NCI-H774 (cell line): Measurements from ENCODE around the gene TMEM270.

Experiments
- DNase-seq: peaks from one replicate; lab custom pipeline; 2025; lab: John Stamatoyannopoulos, UW

The TMEM270 gene

DNA sequence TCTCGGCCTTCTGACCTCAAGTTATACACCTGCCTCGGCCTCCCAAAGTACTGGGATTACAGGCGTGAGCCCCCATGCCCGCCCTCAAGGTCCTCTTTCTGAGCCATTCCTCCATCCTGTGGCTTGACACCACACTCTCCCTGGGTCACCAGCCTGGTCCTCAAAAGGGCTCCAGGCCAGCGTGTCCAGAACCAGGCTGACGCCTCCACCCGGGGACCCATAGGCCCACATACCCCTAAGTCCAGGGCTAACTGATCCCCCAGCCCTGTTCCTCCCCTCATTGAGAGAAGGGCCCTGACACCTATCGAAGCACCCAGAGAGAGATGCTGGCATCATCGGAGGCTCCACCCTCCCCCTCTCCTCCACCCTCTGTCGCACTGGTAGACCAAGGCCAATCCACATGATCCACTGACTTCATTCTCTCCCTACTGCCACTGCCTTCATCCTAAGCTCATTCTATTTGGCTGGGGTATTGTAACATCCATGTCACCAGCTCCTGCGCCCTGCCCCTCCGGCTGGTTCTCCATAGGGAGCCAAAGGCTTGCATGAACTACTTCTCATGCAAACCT, 46.7 kb downstream of the TMEM270 start:
- DNase-seq: no peak

DNA sequence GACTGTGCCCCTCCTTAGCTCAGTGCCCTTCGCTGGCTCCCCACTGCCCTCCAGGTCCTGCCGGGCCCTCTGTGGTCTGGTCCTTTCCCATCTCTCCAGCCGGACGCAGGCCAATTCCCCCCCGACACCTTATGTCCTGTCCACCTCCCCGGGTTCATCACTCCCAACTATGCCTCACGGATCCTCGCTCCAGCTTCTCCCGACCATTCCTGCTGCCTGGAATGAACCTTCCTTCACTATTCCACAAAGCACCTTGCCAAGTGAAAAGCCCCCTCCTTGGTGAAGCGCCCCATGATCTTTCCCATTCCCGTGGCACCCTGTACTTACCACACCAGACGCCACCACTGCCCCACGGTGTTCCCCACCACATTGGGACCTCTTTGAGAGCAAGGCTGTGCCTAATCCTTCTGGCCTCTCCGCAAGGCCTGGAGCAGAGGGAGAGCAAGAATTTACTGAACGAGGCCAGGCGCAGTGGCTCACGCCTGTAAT, 47.2 kb downstream of the TMEM270 start:
- DNase-seq: no peak

DNA sequence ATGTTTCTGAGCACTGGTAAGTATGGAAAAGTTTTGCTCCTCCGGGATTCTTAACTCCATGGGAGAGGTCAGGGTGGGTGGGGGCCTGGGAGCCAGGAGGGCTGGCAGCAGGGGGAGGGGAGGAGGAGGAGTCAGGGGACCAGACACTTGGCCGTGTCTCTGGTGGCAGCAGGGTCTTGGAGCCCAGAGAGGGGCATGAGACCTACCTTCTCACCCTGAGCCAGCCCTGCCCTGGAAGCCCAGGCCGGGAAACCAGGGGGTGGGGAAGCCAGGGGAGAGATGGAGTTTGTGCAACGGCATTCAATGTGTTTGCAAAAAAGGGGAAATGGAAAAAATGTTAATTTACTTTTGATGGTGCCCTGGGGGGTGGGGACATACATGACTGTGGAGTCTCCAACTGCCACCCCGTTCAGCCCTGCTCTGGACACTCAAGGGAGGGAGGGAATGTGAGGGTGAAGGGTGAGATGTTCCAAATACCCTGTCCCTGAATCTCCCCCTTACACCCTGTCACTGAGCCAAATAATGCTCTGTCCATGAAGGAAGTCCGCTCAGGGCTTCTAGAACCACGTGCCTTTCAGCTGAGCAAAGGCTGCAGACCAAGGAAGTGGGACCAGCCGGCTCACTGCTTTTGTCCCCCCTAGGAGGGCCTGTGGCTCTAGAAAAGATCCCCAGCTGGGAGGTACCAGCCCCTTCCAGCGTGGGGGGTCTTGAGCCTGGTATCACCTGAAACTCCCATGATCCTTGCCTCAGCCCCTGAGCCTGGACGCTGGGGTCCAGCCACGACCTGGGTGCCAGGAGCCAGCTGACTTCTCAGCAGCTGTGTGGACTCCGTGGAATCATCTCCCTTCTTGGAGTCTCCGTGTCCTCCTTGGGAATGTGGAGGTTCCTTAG, 48.3 kb downstream of the TMEM270 start:
- DNase-seq: no peak

DNA sequence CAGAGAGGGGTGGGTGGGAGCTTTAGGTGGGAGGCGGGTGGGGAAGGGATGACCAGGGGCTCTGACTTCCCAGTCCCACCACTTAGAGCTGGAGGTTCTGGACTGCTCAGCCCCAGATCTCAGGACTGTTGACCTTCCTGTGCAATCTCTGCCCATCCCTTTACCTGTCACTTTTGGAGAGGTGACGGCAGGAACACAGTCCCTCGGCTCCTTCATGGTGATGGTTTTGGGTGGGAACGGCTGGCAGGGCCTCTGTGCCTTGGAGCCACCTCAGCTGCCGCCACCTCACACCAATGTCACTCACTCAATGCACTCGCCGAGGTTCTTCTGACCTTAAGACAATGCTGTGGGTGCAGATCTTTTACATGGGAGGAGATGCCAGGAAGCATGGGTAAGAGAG, 49.0 kb downstream of the TMEM270 start:
- no peak for DNase-seq

DNA sequence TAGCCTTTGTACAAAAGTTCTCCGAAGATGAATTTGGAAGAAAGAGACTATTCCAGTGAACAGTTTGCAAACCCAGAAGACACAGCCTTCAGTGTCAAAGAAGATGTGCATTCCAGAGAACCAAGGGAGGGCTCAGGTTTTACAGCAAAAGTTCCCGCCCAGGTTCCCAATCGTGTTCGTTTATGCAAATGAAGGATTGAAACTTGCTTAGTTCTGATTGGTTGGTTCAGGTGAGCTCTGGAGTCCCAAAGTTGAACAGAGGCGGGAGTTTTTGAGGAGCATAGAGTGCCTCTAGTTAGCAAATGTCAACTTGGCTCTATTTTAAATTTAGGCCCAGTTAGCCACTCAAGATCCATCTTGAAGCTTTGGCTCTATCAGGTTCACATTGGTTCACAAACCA, 51.3 kb downstream of the TMEM270 start:
- DNase-seq: no peak
